CD4-positive, alpha-beta T cell treated with Interleukin-2 at 100 ng/mL for 4 hours (primary cell): Measurements from ENCODE around the gene RPL13A.
"Not testable (repeated sequence)": the region's sequence is repeated elsewhere in the genome, so short reads cannot be mapped to it uniquely, and the experiment has no call there.

ENCODE experiments used
- DNase-seq: peaks from one replicate; pipeline ENCODE4 v3.0.0-alpha.2; 2020; ENCODE audit warnings: low spot score

RPL13A gene

DNA sequence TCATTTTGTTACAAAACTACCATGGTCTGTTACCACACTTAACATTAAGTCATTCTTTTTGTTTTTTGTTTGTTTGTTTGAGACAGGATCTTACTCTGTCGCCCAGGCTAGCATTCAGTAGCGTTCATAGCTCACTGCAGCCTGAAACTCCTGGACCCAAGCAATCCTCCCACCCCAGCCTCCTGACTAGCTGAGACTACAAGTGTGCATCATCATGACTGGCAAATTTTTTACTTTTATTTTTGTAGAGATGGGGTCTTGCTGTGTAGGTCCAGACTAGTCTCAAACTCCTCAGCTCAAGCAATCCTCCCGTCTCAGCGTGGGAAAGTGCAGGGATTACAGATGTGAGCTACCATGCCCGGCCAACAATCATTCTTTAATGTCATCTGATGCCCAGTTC lies 31.1 kb upstream of the RPL13A start:
- DNase-seq = no peak

DNA sequence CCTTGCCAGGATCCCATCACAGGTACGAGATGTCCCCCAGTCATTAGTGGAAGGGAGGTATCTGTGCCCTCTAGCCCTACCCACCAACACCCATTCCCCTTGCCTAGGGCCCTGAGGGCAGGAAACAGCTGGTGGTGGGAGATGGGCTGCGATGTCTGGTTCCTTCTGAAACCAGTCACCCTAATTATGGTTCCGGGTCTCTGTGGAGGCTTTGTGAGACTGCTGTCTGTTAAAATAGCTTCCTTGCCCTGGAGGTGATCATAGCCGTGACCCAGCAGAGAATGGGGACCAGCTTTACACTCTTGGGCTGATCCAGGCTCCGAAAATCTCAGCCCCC lies 28.9 kb upstream of the RPL13A start:
- DNase-seq = no peak

DNA sequence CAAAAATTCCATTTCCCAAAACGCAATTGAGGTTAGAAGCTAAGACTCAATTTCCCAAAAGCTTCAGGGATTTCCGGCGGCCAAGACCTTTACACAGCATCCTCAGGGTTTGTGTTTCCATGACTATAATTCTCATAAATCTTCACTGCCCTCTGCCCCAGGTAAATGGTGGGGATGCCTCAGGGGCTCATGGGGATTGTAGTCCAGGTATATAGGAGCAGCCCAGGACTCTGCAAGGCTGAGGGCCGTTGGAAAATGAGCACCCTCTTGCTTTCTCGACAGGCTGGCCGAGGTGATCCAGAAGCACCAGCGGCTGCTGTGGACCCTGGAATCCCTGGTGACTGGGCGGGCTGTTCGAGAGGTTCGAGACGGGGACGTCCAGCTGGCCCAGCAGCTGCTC lies 28.0 kb upstream of the RPL13A start:
- DNase-seq = no peak

DNA sequence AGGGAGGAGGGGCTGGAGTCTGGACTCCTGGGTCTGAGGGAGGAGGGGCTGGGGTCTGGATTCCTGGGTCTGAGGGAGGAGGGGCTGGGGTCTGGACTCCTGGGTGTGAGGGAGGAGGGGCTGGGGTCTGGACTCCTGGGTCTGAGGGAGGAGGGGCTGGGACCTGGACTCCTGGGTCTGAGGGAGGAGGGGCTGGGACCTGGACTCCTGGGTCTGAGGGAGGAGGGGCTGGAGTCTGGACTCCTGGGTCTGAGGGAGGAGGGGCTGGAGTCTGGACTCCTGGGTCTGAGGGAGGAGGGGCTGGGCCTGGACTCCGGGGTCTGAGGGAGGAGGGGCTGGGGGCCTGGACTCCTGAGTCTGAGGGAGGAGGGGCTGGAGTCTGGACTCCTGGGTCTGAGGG lies 26.3 kb upstream of the RPL13A start:
- not testable (repeated sequence) for DNase-seq

DNA sequence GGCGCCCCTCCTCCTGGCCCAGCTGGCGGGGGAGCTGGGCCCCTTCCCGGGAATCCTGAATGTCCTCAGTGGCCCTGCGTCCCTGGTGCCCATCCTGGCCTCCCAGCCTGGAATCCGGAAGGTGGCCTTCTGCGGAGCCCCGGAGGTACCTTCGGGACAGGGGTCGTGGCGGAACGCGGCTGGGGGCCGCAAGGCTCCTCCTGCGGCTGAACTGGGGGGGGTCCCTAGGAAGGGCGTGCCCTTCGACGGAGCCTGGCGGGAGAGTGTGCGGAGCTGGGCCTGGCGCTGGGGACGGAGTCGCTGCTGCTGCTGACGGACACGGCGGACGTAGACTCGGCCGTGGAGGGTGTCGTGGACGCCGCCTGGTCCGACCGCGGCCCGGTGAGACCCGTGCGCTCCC lies 25.8 kb upstream of the RPL13A start:
- DNase-seq = no peak

DNA sequence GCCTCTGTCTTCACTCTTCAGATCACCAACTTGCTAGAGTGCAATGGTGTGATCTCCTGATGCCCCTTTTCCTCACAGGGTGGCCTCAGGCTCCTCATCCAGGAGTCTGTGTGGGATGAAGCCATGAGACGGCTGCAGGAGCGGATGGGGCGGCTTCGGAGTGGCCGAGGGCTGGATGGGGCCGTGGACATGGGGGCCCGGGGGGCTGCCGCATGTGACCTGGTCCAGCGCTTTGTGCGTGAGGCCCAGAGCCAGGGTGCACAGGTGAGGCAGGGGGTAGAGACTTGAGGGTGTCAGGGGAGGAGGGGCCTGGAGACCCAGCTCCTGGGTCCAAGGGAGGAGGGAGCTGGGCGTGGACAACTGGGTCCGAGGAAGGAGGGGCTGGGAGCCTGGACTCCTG lies 24.9 kb upstream of the RPL13A start:
- DNase-seq = no peak

DNA sequence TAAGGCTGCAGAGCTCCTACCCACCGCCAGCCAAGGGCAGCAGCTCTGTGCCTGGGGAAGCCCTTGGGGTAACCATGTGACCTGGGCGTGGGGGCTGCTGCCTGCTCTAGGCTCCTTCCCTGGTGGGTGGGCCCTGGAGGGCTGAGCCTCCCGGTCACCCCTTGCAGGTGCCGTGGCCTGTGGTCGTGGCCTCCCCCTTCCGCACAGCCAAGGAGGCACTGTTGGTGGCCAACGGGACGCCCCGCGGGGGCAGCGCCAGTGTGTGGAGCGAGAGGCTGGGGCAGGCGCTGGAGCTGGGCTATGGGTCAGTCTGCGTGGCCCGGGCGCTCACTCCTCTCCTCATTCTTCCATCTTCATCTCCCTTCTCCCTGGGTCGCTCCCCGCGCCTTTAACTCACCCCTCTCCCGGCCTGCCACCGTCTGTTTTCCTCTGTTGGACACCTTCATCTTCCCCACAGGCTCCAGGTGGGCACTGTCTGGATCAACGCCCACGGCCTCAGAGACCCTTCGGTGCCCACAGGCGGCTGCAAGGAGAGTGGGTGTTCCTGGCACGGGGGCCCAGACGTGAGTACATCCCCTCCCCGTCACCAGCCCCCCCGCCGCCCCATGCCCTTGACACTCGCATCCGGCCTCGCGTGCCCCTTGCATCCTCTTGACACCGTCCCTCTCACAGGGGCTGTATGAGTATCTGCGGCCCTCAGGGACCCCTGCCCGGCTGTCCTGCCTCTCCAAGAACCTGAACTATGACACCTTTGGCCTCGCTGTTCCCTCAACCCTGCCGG lies 23.3 kb upstream of the RPL13A start:
- no peak for DNase-seq

DNA sequence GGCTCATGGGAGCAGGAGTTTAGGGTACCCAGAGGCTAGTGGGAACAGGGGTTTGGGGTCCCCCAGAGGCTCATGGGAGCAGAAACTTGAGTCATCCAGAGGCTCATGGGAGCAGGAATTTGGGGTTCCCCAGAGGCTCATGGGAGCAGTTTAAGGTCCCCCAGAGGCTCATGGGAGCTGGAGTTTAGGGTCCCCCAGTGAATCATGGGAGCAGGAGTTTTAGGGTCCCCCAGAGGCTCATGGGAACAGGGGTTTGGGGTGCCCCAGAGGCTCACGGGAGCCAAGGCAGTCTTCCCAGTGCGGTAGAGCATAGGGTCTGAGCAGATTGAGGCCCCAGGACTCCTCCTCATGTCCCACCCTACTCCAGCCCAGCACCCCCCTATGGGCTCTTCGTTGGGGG lies 22.0 kb upstream of the RPL13A start:
- no peak for DNase-seq

DNA sequence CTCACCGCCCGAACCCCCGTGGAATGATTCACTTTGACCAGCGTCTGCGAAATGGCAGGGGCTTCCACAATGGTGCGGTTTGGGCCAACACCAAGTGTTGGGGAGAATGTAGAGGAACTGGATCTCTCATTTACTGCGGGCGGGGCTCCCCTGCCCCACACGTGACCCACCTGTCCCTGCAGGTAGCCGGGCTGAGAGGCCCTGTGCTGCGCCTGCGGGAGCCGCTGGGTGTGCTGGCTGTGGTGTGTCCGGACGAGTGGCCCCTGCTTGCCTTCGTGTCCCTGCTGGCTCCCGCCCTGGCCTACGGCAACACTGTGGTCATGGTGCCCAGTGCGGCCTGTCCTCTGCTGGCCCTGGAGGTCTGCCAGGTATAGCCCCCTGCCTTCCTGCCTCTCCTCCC lies 19.2 kb upstream of the RPL13A start:
- DNase-seq = no peak

DNA sequence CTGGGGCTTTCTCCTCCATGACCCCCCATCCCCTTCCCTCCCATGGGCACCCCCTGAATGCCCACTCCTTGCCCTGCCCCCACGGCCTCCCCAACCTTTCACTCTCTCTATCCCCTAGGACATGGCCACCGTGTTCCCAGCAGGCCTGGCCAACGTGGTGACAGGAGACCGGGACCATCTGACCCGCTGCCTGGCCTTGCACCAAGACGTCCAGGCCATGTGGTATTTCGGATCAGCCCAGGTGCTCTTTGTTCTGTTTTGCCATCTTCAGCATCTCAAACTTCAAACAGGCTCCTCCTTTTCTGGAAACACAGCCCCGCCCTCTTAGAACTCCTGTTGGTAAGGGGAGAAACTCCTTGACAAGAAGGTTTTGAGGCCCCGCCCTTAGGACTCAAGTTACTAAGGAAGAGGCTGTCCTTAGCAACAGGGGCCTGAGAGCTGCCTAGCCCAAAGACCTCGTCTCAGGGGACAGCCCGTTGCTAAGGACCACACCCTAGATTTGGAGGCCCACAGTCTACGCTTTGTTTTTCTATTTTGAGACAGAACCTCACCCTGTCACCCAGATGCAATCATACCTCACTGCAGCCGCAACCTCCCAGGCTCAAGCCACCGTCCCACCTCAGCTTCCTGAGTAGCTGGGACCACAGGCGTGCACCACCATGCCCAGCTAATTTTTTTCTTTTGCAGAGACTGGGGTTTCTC lies 18.5 kb upstream of the RPL13A start:
- peak; percentile 99 for DNase-seq

DNA sequence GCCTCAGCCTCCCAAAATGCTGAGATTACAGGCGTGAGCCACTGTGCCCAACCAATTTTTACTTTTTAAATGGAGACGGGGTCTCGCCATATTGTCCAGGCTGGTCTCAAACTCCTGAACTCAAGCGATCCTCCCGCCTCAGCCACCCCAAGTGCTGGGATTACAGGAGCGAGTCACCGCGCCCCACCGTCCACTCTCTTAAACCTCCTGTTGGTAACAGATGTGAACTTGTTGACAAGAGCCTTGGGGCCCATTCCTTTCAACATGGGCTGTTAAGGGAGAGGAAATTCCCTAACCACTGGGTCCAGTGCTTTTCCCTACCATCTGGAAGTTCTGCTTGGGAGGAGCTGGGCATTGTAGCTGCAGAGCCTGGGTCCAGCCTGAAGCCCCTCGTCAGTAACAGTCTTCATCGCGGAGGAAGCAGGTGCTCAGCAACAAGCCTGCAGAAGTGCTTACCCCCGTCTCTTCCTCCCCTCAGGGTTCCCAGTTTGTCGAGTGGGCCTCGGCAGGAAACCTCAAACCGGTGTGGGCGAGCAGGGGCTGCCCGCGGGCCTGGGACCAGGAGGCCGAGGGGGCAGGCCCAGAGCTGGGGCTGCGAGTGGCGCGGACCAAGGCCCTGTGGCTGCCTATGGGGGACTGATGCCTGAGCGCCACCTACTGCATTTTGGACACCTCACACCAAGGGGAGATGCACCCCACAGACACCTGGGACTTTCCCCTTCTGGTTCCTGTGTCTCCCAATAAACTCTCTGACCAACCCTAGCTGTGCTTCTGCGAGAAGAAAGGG lies 17.4 kb upstream of the RPL13A start:
- peak; percentile 95 for DNase-seq

DNA sequence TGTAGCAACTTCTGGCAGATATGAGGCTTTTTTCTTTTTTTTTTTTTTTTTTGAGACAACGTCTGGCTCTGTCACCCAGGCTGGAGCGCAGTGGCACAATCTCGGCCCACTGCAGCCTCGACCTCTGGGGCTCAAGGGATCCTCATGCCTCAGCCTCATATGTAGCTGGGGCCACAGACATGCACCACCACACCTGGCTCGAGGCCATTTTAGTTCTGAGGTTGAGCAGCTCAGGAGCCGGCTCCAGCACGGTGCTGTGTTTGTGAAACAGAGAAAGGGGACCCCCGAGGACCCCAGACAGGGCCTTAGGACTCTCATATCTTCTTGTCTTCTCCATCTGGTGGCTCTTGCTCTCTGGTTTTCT lies 16.8 kb upstream of the RPL13A start:
- DNase-seq = no peak

DNA sequence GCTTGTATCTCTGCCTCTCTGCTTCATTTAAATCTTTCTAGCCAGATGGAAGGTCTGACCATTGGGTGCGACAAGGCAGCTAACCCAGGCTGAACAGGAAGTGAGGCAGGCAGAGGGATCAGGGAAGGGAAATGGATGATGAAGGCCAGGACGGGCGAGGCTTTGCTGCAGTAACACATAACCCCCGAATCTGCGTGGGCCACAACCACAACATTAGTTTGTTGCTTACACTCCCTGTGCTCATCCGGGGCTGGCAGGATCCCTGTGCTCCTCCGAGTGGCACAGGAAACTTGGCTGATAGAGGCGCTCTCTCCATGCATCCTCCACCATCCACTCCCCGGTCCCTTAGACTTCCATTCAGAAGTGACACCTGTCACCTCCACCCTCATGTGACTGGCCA lies 14.5 kb upstream of the RPL13A start:
- no peak for DNase-seq

DNA sequence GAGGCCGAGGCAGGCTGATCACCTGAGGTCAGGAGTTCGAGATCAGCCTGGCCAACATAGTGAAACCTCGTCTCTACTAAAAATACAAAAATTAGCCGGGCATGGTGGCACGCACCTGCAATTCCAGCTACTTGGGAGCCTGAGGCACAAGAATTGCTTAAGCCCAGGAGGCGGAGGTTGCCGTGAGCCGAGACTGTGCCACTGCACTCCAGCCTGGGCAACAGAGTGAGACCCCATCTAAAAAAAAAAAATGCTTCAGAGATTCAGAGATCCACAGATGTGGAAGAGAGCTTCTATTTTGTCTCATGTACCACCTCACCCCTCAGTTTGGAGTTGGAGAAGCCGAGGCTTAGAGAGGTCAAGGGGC lies 13.9 kb upstream of the RPL13A start:
- DNase-seq = not testable (repeated sequence)

DNA sequence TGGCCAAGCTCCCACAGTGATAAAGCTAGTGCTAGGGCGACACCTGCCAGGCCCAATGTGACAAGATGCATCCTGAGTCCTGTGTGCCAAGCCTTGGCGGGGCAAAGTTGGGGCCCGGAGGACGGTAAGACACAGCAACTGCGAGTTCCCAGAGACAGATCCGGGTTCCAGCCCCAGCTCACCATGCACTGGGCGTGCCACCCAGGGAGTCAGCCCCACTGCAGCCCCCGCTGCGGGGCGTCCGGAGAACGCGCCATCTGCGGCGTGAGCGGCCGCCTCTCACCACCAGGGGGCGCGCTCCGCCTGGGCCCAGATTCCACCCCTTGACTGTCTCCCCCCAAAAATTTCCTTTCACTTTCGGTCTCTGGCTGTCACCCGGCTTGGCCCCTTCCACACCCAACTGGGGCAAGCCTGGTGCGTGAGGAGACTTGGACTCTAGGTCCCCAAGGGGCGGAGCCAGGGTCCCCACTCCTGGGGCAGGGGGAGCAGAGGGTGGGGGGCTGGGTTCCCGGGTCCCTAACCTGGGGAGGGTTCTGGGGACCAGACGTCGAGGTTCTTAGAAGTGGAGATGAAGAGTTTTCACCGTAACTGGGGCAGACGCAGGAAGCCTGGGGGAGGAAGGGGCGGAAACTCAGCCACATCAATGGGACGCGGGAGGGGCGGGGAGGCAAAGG lies 13.4 kb upstream of the RPL13A start, which contains the start of gene FLT3LG:
Gene FLT3LG, plus strand, starts transcription at position 348 of the 674 bp plus-strand sequence. CDS start 425 bp downstream, outside the sequence.
- peak; percentile 99 for DNase-seq

DNA sequence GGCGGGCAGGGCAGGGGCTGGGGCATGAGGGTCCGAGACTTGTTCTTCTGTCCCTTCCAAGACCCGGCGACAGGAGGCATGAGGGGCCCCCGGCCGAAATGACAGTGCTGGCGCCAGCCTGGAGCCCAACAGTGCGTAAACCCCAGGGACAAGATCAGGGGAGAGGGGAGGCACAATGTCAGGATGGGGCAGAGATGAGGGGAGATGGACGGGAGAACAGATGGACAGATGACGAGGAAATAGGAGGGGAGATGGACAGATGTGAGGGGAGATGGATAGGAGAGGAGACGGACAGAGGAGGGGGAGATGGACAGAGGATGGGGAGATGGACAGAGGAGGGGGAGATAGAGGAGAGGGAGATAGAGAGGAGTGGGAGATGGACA lies 12.9 kb upstream of the RPL13A start:
- no peak for DNase-seq

DNA sequence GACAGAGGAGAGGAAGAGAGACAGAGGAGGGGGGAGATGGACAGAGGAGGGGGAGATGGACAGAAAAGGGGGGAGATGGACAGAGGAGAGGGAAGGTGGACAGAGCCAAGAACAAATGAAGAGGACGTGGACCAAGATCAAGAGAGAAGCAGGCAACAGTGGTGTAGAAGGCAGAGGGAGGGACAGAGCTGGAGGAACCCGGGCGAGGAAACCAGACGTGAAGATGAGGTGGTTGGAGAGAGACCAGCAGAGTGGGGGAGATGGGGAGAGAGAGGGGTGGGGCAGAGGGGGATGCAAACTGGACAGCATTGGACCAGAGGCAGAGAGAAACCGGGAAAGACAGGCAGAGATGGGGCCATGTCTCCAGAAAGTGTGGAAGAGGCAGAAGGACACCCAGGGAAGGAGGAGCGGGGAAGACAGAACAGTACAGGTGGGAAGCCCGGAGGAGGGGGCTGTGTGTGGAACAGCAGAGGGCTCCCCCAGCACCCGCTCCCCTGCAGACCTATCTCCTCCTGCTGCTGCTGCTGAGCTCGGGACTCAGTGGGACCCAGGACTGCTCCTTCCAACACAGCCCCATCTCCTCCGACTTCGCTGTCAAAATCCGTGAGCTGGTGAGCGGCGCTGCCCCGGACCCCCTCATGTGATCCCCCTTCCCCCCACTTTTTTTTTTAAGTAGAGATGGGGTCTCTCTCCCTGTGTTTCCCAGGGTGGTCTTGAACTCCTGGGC lies 12.1 kb upstream of the RPL13A start:
- no peak for DNase-seq

DNA sequence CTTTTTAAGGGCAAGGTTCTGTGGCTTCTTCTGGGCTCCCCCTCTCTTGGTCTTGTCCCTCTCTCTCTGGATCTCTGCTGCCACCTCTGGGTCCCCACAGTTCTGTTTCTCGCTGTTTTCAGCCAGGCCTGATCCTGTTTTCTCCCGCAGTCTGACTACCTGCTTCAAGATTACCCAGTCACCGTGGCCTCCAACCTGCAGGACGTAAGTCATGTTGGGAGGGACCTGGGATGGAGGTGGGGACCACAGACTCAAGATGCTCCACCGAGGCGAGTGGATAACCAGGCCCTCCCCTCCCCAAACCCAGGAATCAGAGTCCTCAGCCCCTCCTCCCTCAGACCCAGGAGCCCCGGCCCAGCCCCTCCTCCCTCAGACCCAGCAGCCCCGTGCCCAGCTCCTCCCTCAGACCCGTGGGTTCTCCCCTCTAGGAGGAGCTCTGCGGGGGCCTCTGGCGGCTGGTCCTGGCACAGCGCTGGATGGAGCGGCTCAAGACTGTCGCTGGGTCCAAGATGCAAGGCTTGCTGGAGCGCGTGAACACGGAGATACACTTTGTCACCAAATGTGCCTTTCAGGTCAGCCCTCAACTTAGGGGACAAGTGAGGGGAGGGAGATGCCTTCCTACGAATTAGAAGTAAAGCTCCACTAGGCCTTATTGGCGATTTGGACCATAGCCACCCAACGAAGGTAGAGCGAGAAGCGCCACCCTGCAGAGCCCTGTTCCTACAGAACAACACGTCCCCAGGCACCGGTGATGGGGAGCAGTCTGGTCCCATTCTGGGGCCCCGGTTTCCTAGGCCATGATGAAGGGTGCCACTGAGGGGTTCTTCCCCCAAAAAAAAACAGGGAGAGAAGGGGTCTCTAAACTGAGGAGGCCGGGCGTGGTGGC lies 11.2 kb upstream of the RPL13A start:
- peak; percentile 77 for DNase-seq

DNA sequence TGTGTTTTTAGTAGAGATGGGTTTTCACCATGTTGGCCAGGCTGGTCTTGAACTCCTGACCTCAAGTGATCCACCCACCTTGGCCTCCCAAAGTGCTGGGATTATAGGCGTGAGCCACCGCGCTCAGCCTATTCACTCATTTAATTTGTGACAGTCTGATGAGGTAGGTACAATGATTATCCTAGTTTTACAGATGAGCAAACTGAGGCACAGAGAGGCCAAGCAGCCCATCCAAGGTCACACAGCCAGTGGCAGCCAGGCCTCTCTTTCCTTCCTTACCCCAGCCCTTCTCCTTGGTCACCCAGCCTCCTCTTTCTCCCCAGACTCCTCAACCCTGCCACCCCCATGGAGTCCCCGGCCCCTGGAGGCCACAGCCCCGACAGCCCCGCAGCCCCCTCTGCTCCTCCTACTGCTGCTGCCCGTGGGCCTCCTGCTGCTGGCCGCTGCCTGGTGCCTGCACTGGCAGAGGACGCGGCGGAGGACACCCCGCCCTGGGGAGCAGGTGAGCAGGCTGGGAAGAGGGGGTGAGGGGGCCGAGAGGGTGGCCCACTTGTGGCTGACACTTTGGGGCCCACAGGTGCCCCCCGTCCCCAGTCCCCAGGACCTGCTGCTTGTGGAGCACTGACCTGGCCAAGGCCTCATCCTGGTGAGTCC lies 7.3 kb upstream of the RPL13A start:
- DNase-seq = no peak

DNA sequence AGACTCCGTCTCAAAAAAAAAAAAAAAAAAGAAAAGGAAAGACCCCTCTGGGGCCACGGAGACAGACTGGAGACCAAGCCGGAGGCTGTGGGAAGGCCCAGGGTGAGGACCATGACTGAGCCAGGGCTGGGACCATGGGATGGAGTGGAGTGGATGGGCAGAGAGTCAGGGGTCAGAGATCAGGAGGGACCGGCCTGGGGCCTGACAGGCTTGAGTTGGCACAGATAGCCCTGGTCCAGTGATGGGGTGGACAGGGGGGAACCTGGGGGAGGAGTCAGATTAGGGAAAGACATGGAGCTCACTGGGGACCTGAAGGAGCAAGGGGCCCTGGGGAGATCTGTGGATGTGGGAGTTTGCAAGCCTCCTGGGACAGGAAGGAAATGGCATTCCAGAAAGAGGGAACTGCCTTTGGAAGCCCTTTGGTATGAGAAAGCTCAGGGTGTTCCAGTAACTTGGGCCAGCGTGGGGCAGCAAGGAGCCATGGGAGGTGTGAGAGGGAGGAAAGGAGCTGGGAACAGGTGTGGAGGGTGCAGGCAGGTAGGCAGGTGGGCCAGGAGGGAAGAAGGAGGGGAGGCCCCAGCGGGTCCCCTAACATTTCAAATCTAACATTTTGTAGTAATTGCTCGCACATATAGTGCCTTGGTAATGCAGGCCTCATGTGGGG lies 6.3 kb upstream of the RPL13A start:
- DNase-seq = no peak
